HG02870 (cell line): ENCODE measurements around the gene LHX3.
A peak's percentile ranks its signal among the peaks of the same experiment; 100 is the strongest.

ENCODE experiments used
- ATAC-seq: cut with Tn5 transposase; IDR thresholded peaks from one replicate; pipeline ENCODE4 v1.9.1; 2021; ENCODE audit warnings: mild to moderate bottlenecking, moderate library complexity; ENCODE audit not compliant: unreplicated experiment

The LHX3 gene

GRCh38 chr9:136228107-136228875 is 23.4 kb upstream of the LHX3 start:
- no peak for ATAC-seq

- ATAC-seq, result no peak
Measured at GRCh38 chr9:136226680-136227407, 21.9 kb upstream of the LHX3 start.

GRCh38 chr9:136225748-136226679 is 21.1 kb upstream of the LHX3 start:
- peak; percentile 60 for ATAC-seq

- peak; percentile 31 for ATAC-seq
Measured at GRCh38 chr9:136225366-136225747, 20.4 kb upstream of the LHX3 start.

- ATAC-seq, result no peak
Measured at GRCh38 chr9:136223871-136224640, 19.1 kb upstream of the LHX3 start.

- no peak for ATAC-seq
Measured at GRCh38 chr9:136222906-136223285, 18.0 kb upstream of the LHX3 start.

- ATAC-seq, result no peak
Measured at GRCh38 chr9:136222166-136222905, 17.4 kb upstream of the LHX3 start.

GRCh38 chr9:136220017-136220729 is 15.2 kb upstream of the LHX3 start:
- ATAC-seq, result no peak

- no peak for ATAC-seq
Measured at GRCh38 chr9:136219276-136219675, 14.3 kb upstream of the LHX3 start.

- no peak for ATAC-seq
Measured at GRCh38 chr9:136218673-136219072, 13.7 kb upstream of the LHX3 start.

- no peak for ATAC-seq
Measured at GRCh38 chr9:136218271-136218670, 13.3 kb upstream of the LHX3 start.

- ATAC-seq, result no peak
Measured at GRCh38 chr9:136216541-136217244, 11.8 kb upstream of the LHX3 start.

- ATAC-seq, result no peak
Measured at GRCh38 chr9:136213733-136214132, 8.8 kb upstream of the LHX3 start.

- ATAC-seq, result no peak
Measured at GRCh38 chr9:136212345-136212950, 7.5 kb upstream of the LHX3 start.

- ATAC-seq, result no peak
Measured at GRCh38 chr9:136211441-136212344, 6.8 kb upstream of the LHX3 start.

- no peak for ATAC-seq
Measured at GRCh38 chr9:136211006-136211405, 6.1 kb upstream of the LHX3 start.

- ATAC-seq, result no peak
Measured at GRCh38 chr9:136210276-136210675, 5.3 kb upstream of the LHX3 start.
